Duodenal mucosa (tissue), 2 donors: Measurements from ENCODE around the gene C4BPB.

Experiments
- H3K27ac ChIP-seq: one replicate; pipeline ENCODE4 v1.7.0; 2013; ENCODE audit warnings: low read depth, low read length
- H3K27me3 ChIP-seq, 2 donors: one replicate each; pipeline ENCODE4 v1.7.0; 2013; ENCODE audit warnings: low read length in 2 of 2, control low read depth in 1 of 2; ENCODE audit not compliant: insufficient read depth in 2 of 2, control insufficient read depth in 1 of 2
- H3K36me3 ChIP-seq, 2 donors: one replicate each; pipeline ENCODE4 v1.7.0; 2013; ENCODE audit warnings: low read length in 2 of 2, control low read depth in 1 of 2; ENCODE audit not compliant: insufficient read depth in 2 of 2, control insufficient read depth in 1 of 2
- H3K4me1 ChIP-seq, 2 donors: one replicate each; pipeline ENCODE4 v1.7.0; 2013; ENCODE audit warnings: low read length in 2 of 2, control low read depth in 1 of 2; ENCODE audit not compliant: insufficient read depth in 2 of 2, control insufficient read depth in 1 of 2
- H3K4me3 ChIP-seq, 2 donors: one replicate each; pipeline ENCODE4 v1.7.0; 2013; ENCODE audit warnings: low read length in 2 of 2, low read depth in 1 of 2
- H3K9ac ChIP-seq, 2 donors: one replicate each; pipeline ENCODE4 v1.7.0; 2013; ENCODE audit warnings: low read length in 2 of 2, low read depth in 1 of 2
- H3K9me3 ChIP-seq, 2 donors: one replicate each; pipeline ENCODE4 v1.7.0; 2013; ENCODE audit warnings: low read length in 2 of 2, control low read depth in 1 of 2; ENCODE audit not compliant: control insufficient read depth in 1 of 2

C4BPB gene

GRCh38 chr1:207059881-207060280 is 28.8 kb upstream of the C4BPB start:
- Histone ChIP-seq H3K4me3 (no peak overlapping the region), H3K36me3 (peaks cover 36 to 46% of the 10 kb centered on the region in 2 donors), H3K9me3 (no peaks in the 10 kb centered on the region), H3K27ac (no peak overlapping the region), H3K4me1 (peaks cover 16 to 37% of the 10 kb centered on the region in 2 donors), H3K9ac (no peak overlapping the region), H3K27me3 (no peaks in the 10 kb centered on the region)

GRCh38 chr1:207060596-207060995 is 28.1 kb upstream of the C4BPB start:
- Histone ChIP-seq H3K36me3 (peaks cover 36 to 50% of the 10 kb centered on the region in 2 donors), H3K9ac (no peak overlapping the region), H3K4me3 (no peak overlapping the region), H3K27me3 (no peaks in the 10 kb centered on the region), H3K4me1 (peaks cover 11 to 33% of the 10 kb centered on the region in 2 donors), H3K27ac (no peak overlapping the region), H3K9me3 (no peaks in the 10 kb centered on the region)

GRCh38 chr1:207062058-207062457 is 26.6 kb upstream of the C4BPB start:
- Histone ChIP-seq H3K36me3 (peaks cover 36 to 58% of the 10 kb centered on the region in 2 donors), H3K4me3 (no peak overlapping the region), H3K27me3 (no peaks in the 10 kb centered on the region), H3K4me1 (peaks cover 15 to 37% of the 10 kb centered on the region in 2 donors), H3K9me3 (no peaks in the 10 kb centered on the region), H3K9ac (no peak overlapping the region), H3K27ac (no peak overlapping the region)

GRCh38 chr1:207063014-207063413 is 25.6 kb upstream of the C4BPB start:
- no peak overlapping the region for H3K9ac ChIP-seq
- peaks cover 20 to 40% of the 10 kb centered on the region in 2 donors for H3K4me1 ChIP-seq
- no peaks in the 10 kb centered on the region for H3K27me3 ChIP-seq
- H3K36me3 ChIP-seq: peaks cover 37 to 59% of the 10 kb centered on the region in 2 donors
- H3K4me3 ChIP-seq: no peak overlapping the region
- H3K9me3 ChIP-seq: no peaks in the 10 kb centered on the region
- H3K27ac ChIP-seq: no peak overlapping the region

GRCh38 chr1:207064561-207064960 is 24.1 kb upstream of the C4BPB start:
- no peak overlapping the region for H3K27ac ChIP-seq
- no peaks in the 10 kb centered on the region for H3K27me3 ChIP-seq
- H3K4me3 ChIP-seq: no peak overlapping the region
- H3K9me3 ChIP-seq: no peaks in the 10 kb centered on the region
- peaks cover 24 to 45% of the 10 kb centered on the region in 2 donors for H3K4me1 ChIP-seq
- no peak overlapping the region for H3K9ac ChIP-seq
- H3K36me3 ChIP-seq: peaks cover 44 to 66% of the 10 kb centered on the region in 2 donors

GRCh38 chr1:207067185-207067584 is 21.5 kb upstream of the C4BPB start:
- peaks cover 24 to 47% of the 10 kb centered on the region in 2 donors for H3K4me1 ChIP-seq
- H3K36me3 ChIP-seq: peaks cover 55 to 76% of the 10 kb centered on the region in 2 donors
- H3K27ac ChIP-seq: peak overlapping the region; percentile 67
- H3K9me3 ChIP-seq: no peaks in the 10 kb centered on the region
- H3K4me3 ChIP-seq: peak overlapping the region in 1 of 2 donors; percentile 32
- H3K9ac ChIP-seq: peak overlapping the region; percentile 0 to 48
- H3K27me3 ChIP-seq: no peaks in the 10 kb centered on the region

GRCh38 chr1:207067665-207068064 is 21.0 kb upstream of the C4BPB start:
- peak overlapping the region; percentile 0 to 48 for H3K9ac ChIP-seq
- H3K27ac ChIP-seq: peak overlapping the region; percentile 67
- peaks cover 55 to 76% of the 10 kb centered on the region in 2 donors for H3K36me3 ChIP-seq

GRCh38 chr1:207069061-207069460 is 19.6 kb upstream of the C4BPB start:
- Histone ChIP-seq H3K27ac (no peak overlapping the region), H3K36me3 (peaks cover 47 to 75% of the 10 kb centered on the region in 2 donors), H3K9me3 (no peaks in the 10 kb centered on the region), H3K4me3 (no peak overlapping the region), H3K27me3 (no peaks in the 10 kb centered on the region), H3K4me1 (peaks cover 24 to 39% of the 10 kb centered on the region in 2 donors), H3K9ac (no peak overlapping the region)

More at GRCh38 chr1:207067665-207068064, 21.0 kb upstream of the C4BPB start:
- Histone ChIP-seq H3K9me3 (no peaks in the 10 kb centered on the region), H3K27me3 (no peaks in the 10 kb centered on the region), H3K4me3 (peak overlapping the region in 1 of 2 donors; percentile 32), H3K4me1 (peaks cover 24 to 47% of the 10 kb centered on the region in 2 donors)

- Histone ChIP-seq H3K9ac (no peak overlapping the region), H3K9me3 (no peaks in the 10 kb centered on the region), H3K4me1 (peaks cover 18 to 34% of the 10 kb centered on the region in 2 donors), H3K27me3 (no peaks in the 10 kb centered on the region), H3K36me3 (peaks cover 49 to 78% of the 10 kb centered on the region in 2 donors), H3K27ac (no peak overlapping the region), H3K4me3 (no peak overlapping the region)
These were observed 18.7 kb upstream of the C4BPB start for GRCh38 chr1:207069858-207070506.

GRCh38 chr1:207070811-207071210 is 17.8 kb upstream of the C4BPB start:
- no peak overlapping the region for H3K27ac ChIP-seq
- H3K4me1 ChIP-seq: peaks cover 18 to 34% of the 10 kb centered on the region in 2 donors
- H3K36me3 ChIP-seq: peaks cover 50 to 79% of the 10 kb centered on the region in 2 donors
- no peak overlapping the region for H3K9ac ChIP-seq
- no peaks in the 10 kb centered on the region for H3K27me3 ChIP-seq
- H3K4me3 ChIP-seq: no peak overlapping the region
- H3K9me3 ChIP-seq: no peaks in the 10 kb centered on the region
